GM19193 (cell line): ENCODE results near the gene RNF41.

Experiments used
- POLR2A ChIP-seq: IDR thresholded peaks from 4 replicates; pipeline ENCODE4 v1.6.1; 2011; ENCODE audit not compliant: insufficient read depth, insufficient read length; ENCODE audit errors: extremely low read depth

Gene RNF41

GRCh38 chr12:56229082-56229481, 7.4 kb upstream of the RNF41 start:
- TF ChIP-seq POLR2A = no peak

- no peak for TF ChIP-seq POLR2A
These were observed 3.2 kb upstream of the RNF41 start for GRCh38 chr12:56224954-56225353.

GRCh38 chr12:56224102-56224701, 2.5 kb upstream of the RNF41 start, which contains the start of gene NABP2:
Gene NABP2 (plus strand): TSS chr12:56224342. CDS start chr12:56224857, 515 bp downstream.
- peak; percentile 70 for TF ChIP-seq POLR2A

- TF ChIP-seq POLR2A = no peak
These were observed 1.9 kb upstream of the RNF41 start for GRCh38 chr12:56223571-56224101.

GRCh38 chr12:56222531-56222895, 791 bp upstream of the RNF41 start:
- TF ChIP-seq POLR2A = no peak

GRCh38 chr12:56221232-56221756, 428 bp downstream of the RNF41 start:
- TF ChIP-seq POLR2A = no peak

- no peak for TF ChIP-seq POLR2A
These were observed 1.0 kb downstream of the RNF41 start for GRCh38 chr12:56220611-56221231.

GRCh38 chr12:56219840-56220239, 1.9 kb downstream of the RNF41 start:
- TF ChIP-seq POLR2A = no peak

GRCh38 chr12:56216461-56216860, 5.3 kb downstream of the RNF41 start:
- no peak for TF ChIP-seq POLR2A

- no peak for TF ChIP-seq POLR2A
These were observed 7.8 kb downstream of the RNF41 start for GRCh38 chr12:56213878-56214277.

GRCh38 chr12:56212361-56212760, 9.4 kb downstream of the RNF41 start:
- no peak for TF ChIP-seq POLR2A

GRCh38 chr12:56208006-56208405, 13.7 kb downstream of the RNF41 start:
- no peak for TF ChIP-seq POLR2A

GRCh38 chr12:56206452-56207166, 15.1 kb downstream of the RNF41 start:
- peak; percentile 14 for TF ChIP-seq POLR2A

- no peak for TF ChIP-seq POLR2A
These were observed 16.3 kb downstream of the RNF41 start for GRCh38 chr12:56205445-56205844.

GRCh38 chr12:56204275-56204674, 17.4 kb downstream of the RNF41 start:
- no peak for TF ChIP-seq POLR2A
